Upper lobe of left lung (tissue), 6 donors: ENCODE data around the gene NLRP14. TPM values are rescaled to one million over a fixed set of nuclear protein-coding genes. Genes with fewer than 3 reads are reported as not detected.
A peak's percentile ranks its signal among the peaks of the same experiment; 100 is the strongest.

Experiments used
- ATAC-seq, 2 donors: fragments of 200-7000 bp; cut with Tn5 transposase; one replicate each; pipeline ENCODE4 v1.9.1; 2022; ENCODE audit warnings: mild to moderate bottlenecking in 2 of 2, moderate library complexity in 2 of 2; ENCODE audit not compliant: low FRiP score in 2 of 2
- DNase-seq, 2 donors: peaks; one replicate each; pipeline ENCODE4 v3.0.0-alpha.2; 2019 to 2020
- H3K27ac ChIP-seq, 4 donors: fragments of 200-600 bp; sonication (generic); one replicate each; pipeline ENCODE4 v1.5.1; 2016 to 2019
- H3K27me3 ChIP-seq, 4 donors: fragments of 200-600 bp; sonication (generic); one replicate each; pipeline ENCODE4 v1.5.1; 2017 to 2019
- H3K36me3 ChIP-seq, 4 donors: fragments of 200-600 bp; sonication (generic); one replicate each; pipeline ENCODE4 v1.5.1; 2016 to 2019
- H3K4me1 ChIP-seq, 4 donors: fragments of 200-600 bp; sonication (generic); one replicate each; pipeline ENCODE4 v1.5.1; 2018 to 2019
- H3K4me3 ChIP-seq, 4 donors: fragments of 200-600 bp; sonication (generic); one replicate each; pipeline ENCODE4 v1.5.1; 2017 to 2019; ENCODE audit warnings: mild to moderate bottlenecking in 2 of 4, moderate library complexity in 1 of 4
- H3K9me3 ChIP-seq, 4 donors: fragments of 200-600 bp; sonication (generic); one replicate each; pipeline ENCODE4 v1.5.1; 2018 to 2019
- CTCF ChIP-seq, 6 experiments: fragments of 450-650 bp in 4 of 6; fragments of 200-600 bp in 2 of 6; sonication (generic) in 2 of 6; IDR thresholded peaks; one replicate each; pipeline ENCODE4 v1.5.1; 2016 to 2019; ENCODE audit warnings: antibody characterized with exemption in 6 of 6
- EP300 ChIP-seq, 4 donors: sonication (generic); formaldehyde crosslinking; IDR thresholded peaks; one replicate each; pipeline ENCODE4 v1.5.1; 2017; ENCODE audit warnings: antibody characterized with exemption in 4 of 4, control low read depth in 2 of 4
- POLR2A ChIP-seq, 4 donors: fragments of 450-650 bp; IDR thresholded peaks; one replicate each; pipeline ENCODE4 v1.5.1; 2016 to 2017; ENCODE audit warnings: antibody characterized with exemption in 4 of 4, mild to moderate bottlenecking in 2 of 4
- POLR2AphosphoS5 ChIP-seq, 2 donors: sonication (generic); formaldehyde crosslinking; IDR thresholded peaks; one replicate each; pipeline ENCODE4 v1.5.1; 2017; ENCODE audit warnings: antibody characterized with exemption in 2 of 2
- WGBS, 2 donors: methylation state at CpG; one replicate each; pipeline ENCODE4 v1.1.5; 2017 to 2018; 5-methylcytosine and 5-hydroxymethylcytosine counted together
- total RNA-seq, 6 donors: library from RNA; depleted of rRNA in 4 of 6; stranded (reverse); fragments of >200 nt in 4 of 6; gene quantifications; one replicate each; pipeline versions ENCODE4 v1.1.0 to v1.2.1, GENCODE V29; 2016 to 2021
- donor health status: DM: no; HTN: no; CAD: no; lungs with moderate emphysema.
- donor health status: DM: no; HTN: yes; CAD: no; lungs with severe emphysema.

NLRP14 gene
- total RNA-seq, 6 donors from 2014 or later: 0.11 to 1.0 (median 0.22) TPM; not detected in 2

- H3K36me3 ChIP-seq: no peaks in the 10 kb centered on the region
- H3K27ac ChIP-seq: no peak overlapping the region
- no peaks in the 10 kb centered on the region for H3K9me3 ChIP-seq
- no peak for TF ChIP-seq POLR2AphosphoS5 (IDR thresholded peaks at IDR 0.05)
- TF ChIP-seq CTCF (IDR thresholded peaks at IDR 0.05): no peak
- no peak for TF ChIP-seq EP300 (IDR thresholded peaks at IDR 0.05)
- TF ChIP-seq POLR2A (IDR thresholded peaks at IDR 0.05): no peak
- ATAC-seq: no peak
- no peak for DNase-seq
- no peak overlapping the region for H3K4me3 ChIP-seq
- no peaks in the 10 kb centered on the region for H3K27me3 ChIP-seq
- 92 to 94% methylated on average over 1 of the region's 1 CpG for WGBS, 2 donors
- H3K4me1 ChIP-seq: peaks cover 0 to 5% (median 3%) of the 10 kb centered on the region in 4 donors
Measured at GRCh38 chr11:7014118-7014517, 6.2 kb upstream of the NLRP14 start.

- TF ChIP-seq CTCF (IDR thresholded peaks at IDR 0.05): no peak
- TF ChIP-seq EP300 (IDR thresholded peaks at IDR 0.05): no peak
- TF ChIP-seq POLR2A (IDR thresholded peaks at IDR 0.05): no peak
- no peak for TF ChIP-seq POLR2AphosphoS5 (IDR thresholded peaks at IDR 0.05)
- WGBS, 2 donors: 78 to 79% methylated on average over 1 of the region's 1 CpG
- no peak for DNase-seq
- Histone ChIP-seq H3K36me3 (no peaks in the 10 kb centered on the region), H3K27me3 (no peaks in the 10 kb centered on the region), H3K4me1 (peaks cover 0 to 13% (median 7%) of the 10 kb centered on the region in 4 donors), H3K27ac (no peak overlapping the region), H3K4me3 (no peak overlapping the region), H3K9me3 (no peaks in the 10 kb centered on the region)
- ATAC-seq: no peak
Measured at GRCh38 chr11:7016011-7016410, 4.3 kb upstream of the NLRP14 start.

- peak overlapping the region; percentile 32 to 61 (median 52) for H3K4me3 ChIP-seq
- 2 to 6% methylated on average over 13 to 26 of the region's 26 CpGs for WGBS, 2 donors
- H3K4me1 ChIP-seq: peaks cover 0 to 14% (median 8%) of the 10 kb centered on the region in 4 donors
- H3K27ac ChIP-seq: peak overlapping the region; percentile 49 to 81 (median 70)
- ATAC-seq (peak; percentile 66 to 68), DNase-seq (peak; percentile 23 to 76)
- no peaks in the 10 kb centered on the region for H3K27me3 ChIP-seq
- TF ChIP-seq EP300 (IDR thresholded peaks at IDR 0.05): no peak
- no peak for TF ChIP-seq POLR2AphosphoS5 (IDR thresholded peaks at IDR 0.05)
- no peak for TF ChIP-seq CTCF (IDR thresholded peaks at IDR 0.05)
- no peak for TF ChIP-seq POLR2A (IDR thresholded peaks at IDR 0.05)
- H3K9me3 ChIP-seq: no peaks in the 10 kb centered on the region
- no peaks in the 10 kb centered on the region for H3K36me3 ChIP-seq
Measured at GRCh38 chr11:7019500-7020182, 638 bp upstream of the NLRP14 start.

- TF ChIP-seq CTCF (IDR thresholded peaks at IDR 0.05) (no peak), POLR2AphosphoS5 (IDR thresholded peaks at IDR 0.05) (no peak), EP300 (IDR thresholded peaks at IDR 0.05) (no peak), POLR2A (IDR thresholded peaks at IDR 0.05) (no peak)
- no peak for ATAC-seq
- DNase-seq: no peak
- H3K27ac ChIP-seq: peak overlapping the region in 1 of 4 donors; percentile 81
- H3K4me3 ChIP-seq: no peak overlapping the region
- WGBS, 2 donors: 90 to 93% methylated on average over 5 of the region's 5 CpGs
- no peaks in the 10 kb centered on the region for H3K27me3 ChIP-seq
- H3K4me1 ChIP-seq: peaks cover 0 to 14% (median 8%) of the 10 kb centered on the region in 4 donors
- no peaks in the 10 kb centered on the region for H3K36me3 ChIP-seq
- H3K9me3 ChIP-seq: no peaks in the 10 kb centered on the region
Measured at GRCh38 chr11:7021318-7021717, 1.0 kb downstream of the NLRP14 start.

- Histone ChIP-seq H3K4me1 (no peaks in the 10 kb centered on the region), H3K27me3 (no peaks in the 10 kb centered on the region), H3K4me3 (no peak overlapping the region), H3K27ac (no peak overlapping the region), H3K36me3 (no peaks in the 10 kb centered on the region), H3K9me3 (no peaks in the 10 kb centered on the region)
- DNase-seq: no peak
- no peak for ATAC-seq
- WGBS, 2 donors: 91 to 93% methylated on average over 3 of the region's 3 CpGs
- TF ChIP-seq POLR2A (IDR thresholded peaks at IDR 0.05) (no peak), CTCF (IDR thresholded peaks at IDR 0.05) (no peak), POLR2AphosphoS5 (IDR thresholded peaks at IDR 0.05) (no peak), EP300 (IDR thresholded peaks at IDR 0.05) (no peak)
Measured at GRCh38 chr11:7028141-7028540, 7.9 kb downstream of the NLRP14 start.
